ENCODE results near the gene TBC1D22A.

DNA sequence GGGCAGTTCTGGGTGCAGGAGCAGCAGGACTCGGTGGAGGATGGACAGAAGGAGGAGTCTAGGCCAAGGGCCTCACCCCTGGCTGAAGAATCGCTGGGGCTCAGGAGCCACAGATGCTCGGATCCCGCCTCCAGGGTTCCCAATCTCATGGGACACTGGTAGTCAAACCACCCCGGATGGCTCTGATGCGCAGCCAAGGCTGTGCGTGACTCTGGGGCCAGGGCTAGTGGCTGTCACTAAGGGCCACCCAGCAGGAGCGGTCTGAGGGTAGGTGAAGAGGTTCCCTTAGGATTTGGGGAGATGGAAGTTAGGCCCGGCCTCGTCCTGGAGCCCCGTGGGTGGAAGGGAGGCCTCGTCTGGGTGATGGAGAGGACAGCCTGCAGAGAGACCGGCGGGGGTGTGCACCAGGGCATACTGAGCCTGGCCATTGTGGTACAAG is 300.6 kb downstream of the TBC1D22A start:
- no peak for TF ChIP-seq POLR2A (IDR thresholded peaks at IDR 0.05)
- TF ChIP-seq, protein P1, sequence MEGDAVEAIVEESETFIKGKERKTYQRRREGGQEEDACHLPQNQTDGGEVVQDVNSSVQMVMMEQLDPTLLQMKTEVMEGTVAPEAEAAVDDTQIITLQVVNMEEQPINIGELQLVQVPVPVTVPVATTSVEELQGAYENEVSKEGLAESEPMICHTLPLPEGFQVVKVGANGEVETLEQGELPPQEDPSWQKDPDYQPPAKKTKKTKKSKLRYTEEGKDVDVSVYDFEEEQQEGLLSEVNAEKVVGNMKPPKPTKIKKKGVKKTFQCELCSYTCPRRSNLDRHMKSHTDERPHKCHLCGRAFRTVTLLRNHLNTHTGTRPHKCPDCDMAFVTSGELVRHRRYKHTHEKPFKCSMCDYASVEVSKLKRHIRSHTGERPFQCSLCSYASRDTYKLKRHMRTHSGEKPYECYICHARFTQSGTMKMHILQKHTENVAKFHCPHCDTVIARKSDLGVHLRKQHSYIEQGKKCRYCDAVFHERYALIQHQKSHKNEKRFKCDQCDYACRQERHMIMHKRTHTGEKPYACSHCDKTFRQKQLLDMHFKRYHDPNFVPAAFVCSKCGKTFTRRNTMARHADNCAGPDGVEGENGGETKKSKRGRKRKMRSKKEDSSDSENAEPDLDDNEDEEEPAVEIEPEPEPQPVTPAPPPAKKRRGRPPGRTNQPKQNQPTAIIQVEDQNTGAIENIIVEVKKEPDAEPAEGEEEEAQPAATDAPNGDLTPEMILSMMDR (IDR thresholded peaks at IDR 0.05) = no peak
- TF ChIP-seq POLR2AphosphoS5 (IDR thresholded peaks at IDR 0.05) = no peak
